Body of pancreas (tissue), 4 donors: ENCODE measurements around the gene ALOX5AP.

Source experiments
- CTCF ChIP-seq, 7 experiments: fragments of 450-650 bp in 4 of 7; fragments of 200-600 bp in 3 of 7; sonication (generic) in 3 of 7; IDR thresholded peaks; one replicate each; pipeline ENCODE4 v1.5.1; 2016 to 2019; ENCODE audit warnings: antibody characterized with exemption in 7 of 7
- POLR2A ChIP-seq, 3 donors: fragments of 450-650 bp; IDR thresholded peaks; one replicate each; pipeline ENCODE4 v1.6.1; 2016; ENCODE audit warnings: antibody characterized with exemption in 3 of 3, mild to moderate bottlenecking in 2 of 3

GRCh38 chr13:30727491-30728355 lies 7.6 kb upstream of the ALOX5AP start:
- no peak for TF ChIP-seq CTCF (IDR thresholded peaks at IDR 0.05)
- no peak for TF ChIP-seq POLR2A (IDR thresholded peaks at IDR 0.05)
